ENCODE data around the gene TMEM25.

DNA sequence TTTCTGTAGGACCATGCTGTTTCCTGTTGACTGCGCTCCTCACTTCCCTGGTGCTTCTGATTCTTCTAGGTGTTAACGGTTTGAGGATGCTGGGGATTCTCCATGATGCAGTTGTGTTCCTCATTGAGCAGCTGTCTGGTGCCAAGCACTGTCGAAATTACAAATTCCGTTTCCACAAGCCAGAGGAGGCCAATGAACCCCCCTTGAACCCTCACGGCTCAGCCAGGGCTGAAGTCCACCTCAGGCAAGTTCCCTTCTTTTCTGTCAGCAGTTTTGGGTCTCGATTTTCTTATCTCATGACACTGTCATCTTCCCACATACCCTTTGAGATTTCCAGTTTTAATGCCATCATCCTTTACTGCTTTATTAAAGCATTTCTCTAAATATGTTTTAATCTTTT is 11.4 kb upstream of the TMEM25 start:
- no peak for TF ChIP-seq POLR2A (IDR thresholded peaks at IDR 0.05)
- TF ChIP-seq, protein P1, sequence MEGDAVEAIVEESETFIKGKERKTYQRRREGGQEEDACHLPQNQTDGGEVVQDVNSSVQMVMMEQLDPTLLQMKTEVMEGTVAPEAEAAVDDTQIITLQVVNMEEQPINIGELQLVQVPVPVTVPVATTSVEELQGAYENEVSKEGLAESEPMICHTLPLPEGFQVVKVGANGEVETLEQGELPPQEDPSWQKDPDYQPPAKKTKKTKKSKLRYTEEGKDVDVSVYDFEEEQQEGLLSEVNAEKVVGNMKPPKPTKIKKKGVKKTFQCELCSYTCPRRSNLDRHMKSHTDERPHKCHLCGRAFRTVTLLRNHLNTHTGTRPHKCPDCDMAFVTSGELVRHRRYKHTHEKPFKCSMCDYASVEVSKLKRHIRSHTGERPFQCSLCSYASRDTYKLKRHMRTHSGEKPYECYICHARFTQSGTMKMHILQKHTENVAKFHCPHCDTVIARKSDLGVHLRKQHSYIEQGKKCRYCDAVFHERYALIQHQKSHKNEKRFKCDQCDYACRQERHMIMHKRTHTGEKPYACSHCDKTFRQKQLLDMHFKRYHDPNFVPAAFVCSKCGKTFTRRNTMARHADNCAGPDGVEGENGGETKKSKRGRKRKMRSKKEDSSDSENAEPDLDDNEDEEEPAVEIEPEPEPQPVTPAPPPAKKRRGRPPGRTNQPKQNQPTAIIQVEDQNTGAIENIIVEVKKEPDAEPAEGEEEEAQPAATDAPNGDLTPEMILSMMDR (IDR thresholded peaks at IDR 0.05), result no peak

Measured in adrenal gland (tissue), 5 donors.